EH (cell line): Measurements from ENCODE around the gene FUT2.

Experiments
- DNase-seq: peaks from one replicate; pipeline ENCODE4 v3.0.0-alpha.2; 2015; ENCODE audit warnings: low read depth

Gene FUT2

GRCh38 chr19:48726556-48726955 lies 30.8 kb downstream of the FUT2 start:
- DNase-seq, result no peak

- no peak for DNase-seq
Measured at GRCh38 chr19:48728911-48729664, 33.3 kb downstream of the FUT2 start.

GRCh38 chr19:48731452-48731851 lies 35.7 kb downstream of the FUT2 start:
- DNase-seq, result no peak

GRCh38 chr19:48734625-48735024 lies 38.9 kb downstream of the FUT2 start:
- DNase-seq, result no peak

- DNase-seq, result peak; percentile 39
Measured at GRCh38 chr19:48735031-48735615, 39.4 kb downstream of the FUT2 start.

GRCh38 chr19:48737360-48737998 lies 41.7 kb downstream of the FUT2 start:
- no peak for DNase-seq

- DNase-seq, result peak; percentile 83
Measured at GRCh38 chr19:48738557-48739403, 43.0 kb downstream of the FUT2 start.

GRCh38 chr19:48739404-48740163 lies 43.8 kb downstream of the FUT2 start:
- no peak for DNase-seq

GRCh38 chr19:48740164-48740972 lies 44.6 kb downstream of the FUT2 start, which contains the start of gene RASIP1:
Gene RASIP1 (minus strand): TSS chr19:48740610. CDS start chr19:48740282, 328 bp downstream.
- DNase-seq, result no peak

- DNase-seq, result no peak
Measured at GRCh38 chr19:48741129-48741999, 45.6 kb downstream of the FUT2 start.

- DNase-seq, result no peak
Measured at GRCh38 chr19:48742096-48742495, 46.3 kb downstream of the FUT2 start.

GRCh38 chr19:48745208-48745995 lies 49.6 kb downstream of the FUT2 start:
- peak; percentile 81 for DNase-seq

GRCh38 chr19:48746110-48746509 lies 50.3 kb downstream of the FUT2 start:
- no peak for DNase-seq

GRCh38 chr19:48746738-48747575 lies 51.2 kb downstream of the FUT2 start, which contains the start of gene IZUMO1:
Gene IZUMO1 (minus strand): TSS chr19:48746909. CDS start chr19:48745859, 1,050 bp downstream.
- DNase-seq, result peak; percentile 93

- no peak for DNase-seq
Measured at GRCh38 chr19:48749571-48750198, 53.9 kb downstream of the FUT2 start.

- DNase-seq, result no peak
Measured at GRCh38 chr19:48750351-48750750, 54.6 kb downstream of the FUT2 start.
